SHP77 treated with DMSO at 0.1 percent for 48 hours (cell line): ENCODE measurements around the gene RANBP1.
A peak's percentile ranks its signal among the peaks of the same experiment; 100 is the strongest.
"Not testable (repeated sequence)": the region's sequence is repeated elsewhere in the genome, so short reads cannot be mapped to it uniquely, and the experiment has no call there.

Experiments
- DNase-seq: peaks from one replicate; lab custom pipeline; 2025; lab: John Stamatoyannopoulos, UW

The RANBP1 gene

DNA sequence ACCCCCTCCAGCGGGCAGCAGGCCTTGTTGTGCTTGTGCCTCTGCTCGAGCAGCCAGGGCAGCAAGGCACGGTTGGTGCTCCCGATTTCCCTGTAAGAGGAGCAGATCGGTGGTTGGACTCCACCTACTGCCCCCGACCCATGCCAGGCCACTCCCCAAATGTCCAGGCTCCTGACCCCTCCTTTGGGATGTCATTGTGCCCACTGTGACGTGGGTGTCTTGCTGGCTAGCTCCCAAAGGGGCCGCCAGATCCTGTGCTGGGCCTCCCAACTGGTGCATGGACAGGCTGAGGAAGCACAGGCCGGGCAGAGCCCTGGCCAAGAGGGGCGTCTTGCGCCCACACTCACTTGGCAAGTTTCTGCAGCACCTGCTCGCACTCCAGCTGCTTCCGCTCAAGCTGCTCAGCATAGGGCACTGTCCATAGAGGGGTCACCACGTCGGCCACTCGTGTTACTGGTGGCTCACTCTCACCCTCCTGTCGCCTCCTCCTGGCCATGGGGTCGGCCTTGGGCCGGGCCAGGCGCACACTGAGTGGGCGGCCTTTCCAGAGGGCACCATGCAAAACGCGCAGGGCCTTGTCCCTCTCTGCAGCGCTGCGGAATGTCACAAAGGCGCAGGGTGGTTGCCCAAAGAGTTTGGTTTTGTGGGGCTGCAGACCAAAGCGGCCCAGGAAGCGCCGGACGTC, at the start of gene RANBP1:
RANBP1 (plus strand) TSS at position 414 of the 685 bp plus-strand sequence; CDS start at position 495, 81 bp downstream.
- no peak for DNase-seq

- DNase-seq = no peak
Measured at GRCh38 chr22:20066617-20067383, 49.1 kb upstream of the RANBP1 start.

- not testable (repeated sequence) for DNase-seq
Measured at GRCh38 chr22:20067384-20067682, 48.6 kb upstream of the RANBP1 start.

DNA sequence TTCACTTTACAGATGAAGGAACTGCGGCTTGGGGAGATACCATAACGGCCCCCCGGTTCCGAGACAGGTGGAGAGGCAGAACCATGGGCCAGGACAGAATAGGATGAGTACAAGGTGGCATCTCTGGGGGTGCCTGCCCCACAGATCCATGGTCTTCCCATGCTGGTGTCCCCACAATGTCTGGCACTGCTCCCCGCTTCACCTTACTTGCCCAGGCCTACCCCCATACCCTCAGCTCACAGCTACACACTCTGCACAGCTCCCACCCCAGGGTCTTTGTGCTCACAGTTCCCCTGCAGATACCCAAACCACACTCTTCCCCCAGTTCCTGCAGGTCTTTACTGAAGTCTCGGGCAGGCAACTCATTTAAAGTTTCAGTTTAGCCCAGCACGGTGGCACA, 47.3 kb upstream of the RANBP1 start:
- no peak for DNase-seq

DNA sequence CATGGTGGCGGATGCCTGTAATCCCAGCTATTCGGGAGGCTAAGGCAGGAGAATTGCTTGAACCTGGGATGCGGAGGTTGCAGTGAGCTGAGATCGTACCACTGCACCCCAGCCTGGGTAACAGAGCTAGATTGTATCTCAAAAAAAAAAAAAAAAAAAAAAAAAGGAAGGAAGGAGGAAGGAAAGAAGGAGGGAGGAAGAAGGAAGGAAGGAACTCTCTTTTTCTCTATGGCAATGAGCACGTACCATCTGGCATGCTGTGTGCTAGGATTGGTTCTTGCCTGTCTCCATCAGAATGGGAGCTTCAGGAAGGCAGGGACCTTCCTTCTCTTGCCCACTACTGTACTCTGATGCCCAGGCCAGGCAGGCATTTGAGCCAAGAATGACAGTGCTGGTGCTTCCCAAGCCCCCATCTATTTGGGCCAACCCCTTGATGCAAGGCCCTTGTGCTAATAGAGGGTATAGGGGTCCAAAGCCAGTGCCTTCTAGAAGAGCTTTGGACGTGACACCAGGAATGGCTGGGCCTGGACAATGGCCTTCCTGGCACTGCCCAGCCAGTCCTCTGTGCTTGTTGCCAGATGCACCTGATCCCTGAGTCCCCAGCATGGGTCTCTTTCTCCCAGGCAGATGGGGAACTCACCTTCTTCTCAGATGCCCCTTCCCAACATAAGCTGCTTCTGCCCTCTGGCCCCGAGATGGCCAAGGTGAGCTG, 46.4 kb upstream of the RANBP1 start:
- no peak for DNase-seq

DNA sequence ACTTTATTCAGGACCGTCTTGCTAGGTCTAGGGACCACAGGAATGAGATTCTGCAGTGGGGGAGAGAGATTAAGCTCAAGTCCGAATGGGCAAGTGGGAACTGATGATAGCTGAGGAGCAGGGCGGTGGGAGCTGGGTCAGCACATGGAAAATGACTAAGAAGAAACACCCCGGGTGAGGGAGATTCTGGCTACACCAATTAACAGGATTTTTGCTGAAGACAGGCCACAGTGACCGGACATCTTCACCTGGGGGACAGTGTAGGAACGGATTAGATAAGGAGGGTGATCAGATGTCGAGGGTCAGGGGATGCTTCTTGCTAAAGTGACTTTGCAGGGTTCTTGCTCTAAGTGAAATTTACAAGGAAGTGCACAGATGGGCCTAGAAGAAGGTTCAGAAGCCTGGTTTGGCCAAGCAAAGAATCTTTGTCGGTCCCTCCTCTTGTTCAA, 44.4 kb upstream of the RANBP1 start:
- no peak for DNase-seq

GRCh38 chr22:20076627-20077172, 39.2 kb upstream of the RANBP1 start:
- DNase-seq = no peak

GRCh38 chr22:20079745-20080444, 36.0 kb upstream of the RANBP1 start, which contains the start of gene DGCR8:
DGCR8 (plus strand) TSS chr22:20080241; CDS start chr22:20085964, 5,723 bp downstream.
- peak; percentile 76 for DNase-seq

DNA sequence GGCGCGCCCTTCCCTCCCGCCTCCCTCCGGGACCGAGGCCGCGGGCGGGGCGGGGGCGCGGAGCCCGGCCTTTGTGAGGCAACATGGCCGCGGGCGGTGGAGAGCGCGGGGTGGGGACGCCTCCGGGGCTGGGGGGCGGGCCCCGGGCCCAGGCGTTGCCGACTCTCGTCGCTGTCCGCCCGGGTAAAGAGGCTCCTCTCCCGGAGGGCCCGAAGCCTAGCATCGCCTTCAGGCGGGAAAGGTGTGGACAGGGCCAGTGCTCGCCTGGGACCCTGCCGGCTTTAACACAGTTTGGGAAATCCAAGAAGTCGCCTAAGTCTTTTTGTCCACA, 35.5 kb upstream of the RANBP1 start:
- no peak for DNase-seq

DNA sequence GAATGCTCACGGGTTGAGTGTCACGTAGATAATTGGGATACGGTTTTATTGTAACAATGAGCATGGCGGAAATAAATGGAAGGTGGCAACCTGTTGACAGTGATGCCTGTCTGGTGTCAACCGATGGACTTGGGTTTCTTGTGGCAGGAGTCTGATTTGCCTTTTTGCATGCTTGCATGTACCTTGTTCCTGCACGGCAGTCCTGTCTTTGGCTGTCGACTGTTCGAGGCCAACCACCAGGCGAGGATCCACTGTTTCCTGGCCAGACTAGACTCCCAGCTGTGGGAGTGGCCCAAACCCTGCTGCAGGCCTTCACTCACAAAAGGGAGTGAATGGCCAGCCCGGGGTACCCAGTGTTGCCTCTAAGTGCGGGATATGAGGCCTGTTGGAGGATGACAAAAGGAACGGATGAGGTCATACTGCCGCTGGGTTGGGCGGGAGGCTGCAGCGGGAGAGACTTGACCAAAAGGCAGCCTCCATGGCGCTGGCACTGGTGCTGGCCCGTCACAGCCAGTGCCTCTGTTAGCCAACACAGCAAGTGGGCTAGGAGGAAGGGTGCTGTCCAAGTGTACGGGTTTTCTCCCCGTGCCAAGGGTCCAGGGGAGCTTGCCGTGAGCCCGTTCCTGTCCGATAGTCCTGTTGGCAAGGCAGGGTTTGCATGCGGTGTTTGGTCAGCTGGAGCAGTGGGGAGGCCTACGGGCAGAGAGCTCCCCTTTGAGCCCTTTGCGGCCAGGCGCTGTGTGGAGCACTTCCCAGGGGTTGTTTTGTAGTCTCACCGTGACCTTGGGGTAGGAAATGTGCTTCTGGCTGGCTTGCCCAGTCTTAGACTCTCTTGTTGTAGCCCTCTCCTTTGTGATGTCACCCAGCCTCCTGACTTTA, 34.9 kb upstream of the RANBP1 start:
- DNase-seq = no peak

DNA sequence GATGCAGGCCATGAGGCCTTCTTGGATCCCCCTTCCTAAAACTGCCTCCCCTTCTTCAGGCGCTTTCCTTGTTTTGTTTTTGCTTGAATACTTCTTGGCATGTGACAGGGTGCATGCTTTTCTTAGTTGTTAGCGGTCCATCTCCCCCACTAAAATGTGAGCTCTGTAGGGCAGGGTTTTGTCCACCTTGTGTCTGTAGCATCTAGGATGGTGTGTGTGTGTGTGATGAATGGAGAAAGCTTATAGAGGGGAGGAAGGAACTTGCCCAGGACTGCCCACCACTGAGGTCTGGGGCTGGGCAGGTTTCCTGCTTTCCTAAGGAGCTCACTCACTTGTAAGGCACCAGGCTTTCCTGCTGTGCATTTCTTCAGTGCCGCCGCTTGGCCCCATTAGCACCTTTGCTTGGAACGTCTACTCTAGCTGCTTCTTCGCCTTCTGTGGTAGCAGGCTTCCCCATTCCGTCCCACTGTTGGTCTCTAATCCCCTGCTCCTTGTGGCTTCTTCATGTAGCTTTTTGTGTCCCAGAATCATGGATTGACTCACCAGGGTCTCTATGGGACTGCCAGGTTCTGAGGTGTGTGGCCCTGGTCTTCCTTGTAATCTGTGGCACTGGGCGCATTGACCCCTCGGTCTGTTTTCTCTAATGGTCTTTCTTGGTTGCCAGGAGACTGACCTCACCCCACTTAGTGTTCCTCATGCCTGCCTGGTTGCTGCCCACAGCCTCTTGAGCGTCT, 32.6 kb upstream of the RANBP1 start:
- no peak for DNase-seq

- no peak for DNase-seq
Measured at GRCh38 chr22:20083891-20084546, 31.9 kb upstream of the RANBP1 start.

GRCh38 chr22:20084547-20085413, 31.1 kb upstream of the RANBP1 start:
- DNase-seq = no peak

DNA sequence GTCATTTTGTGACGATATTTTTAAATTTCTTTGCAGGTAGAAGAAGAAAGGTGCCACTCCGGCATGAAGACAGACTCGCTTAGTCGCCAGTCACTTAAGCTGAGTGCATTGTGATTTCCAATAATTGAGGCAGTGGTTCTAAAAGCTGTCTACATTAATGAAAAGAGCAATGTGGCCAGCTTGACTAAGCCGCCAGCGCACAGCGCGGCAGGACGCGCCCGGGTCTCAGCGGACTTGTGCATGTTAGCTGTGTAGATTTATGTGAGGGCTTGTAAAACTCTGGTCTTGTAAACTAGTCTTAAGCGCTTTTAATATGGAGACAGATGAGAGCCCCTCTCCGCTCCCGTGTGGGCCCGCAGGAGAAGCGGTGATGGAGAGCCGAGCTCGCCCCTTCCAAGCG, 30.3 kb upstream of the RANBP1 start:
- no peak for DNase-seq

DNA sequence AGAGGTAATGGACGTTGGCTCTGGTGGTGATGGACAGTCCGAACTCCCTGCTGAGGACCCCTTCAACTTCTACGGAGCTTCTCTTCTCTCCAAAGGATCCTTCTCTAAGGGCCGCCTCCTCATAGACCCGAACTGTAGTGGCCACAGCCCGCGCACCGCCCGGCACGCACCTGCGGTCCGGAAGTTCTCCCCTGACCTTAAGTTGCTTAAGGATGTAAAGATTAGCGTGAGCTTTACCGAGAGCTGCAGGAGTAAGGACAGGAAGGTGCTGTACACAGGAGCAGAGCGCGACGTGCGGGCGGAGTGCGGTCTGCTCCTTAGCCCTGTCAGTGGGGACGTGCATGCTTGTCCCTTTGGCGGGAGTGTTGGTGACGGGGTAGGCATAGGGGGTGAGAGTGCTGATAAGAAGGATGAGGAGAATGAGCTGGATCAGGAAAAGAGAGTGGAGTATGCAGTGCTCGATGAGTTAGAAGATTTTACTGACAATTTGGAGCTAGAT, 29.8 kb upstream of the RANBP1 start:
- no peak for DNase-seq

GRCh38 chr22:20086763-20087162, 29.1 kb upstream of the RANBP1 start:
- no peak for DNase-seq

DNA sequence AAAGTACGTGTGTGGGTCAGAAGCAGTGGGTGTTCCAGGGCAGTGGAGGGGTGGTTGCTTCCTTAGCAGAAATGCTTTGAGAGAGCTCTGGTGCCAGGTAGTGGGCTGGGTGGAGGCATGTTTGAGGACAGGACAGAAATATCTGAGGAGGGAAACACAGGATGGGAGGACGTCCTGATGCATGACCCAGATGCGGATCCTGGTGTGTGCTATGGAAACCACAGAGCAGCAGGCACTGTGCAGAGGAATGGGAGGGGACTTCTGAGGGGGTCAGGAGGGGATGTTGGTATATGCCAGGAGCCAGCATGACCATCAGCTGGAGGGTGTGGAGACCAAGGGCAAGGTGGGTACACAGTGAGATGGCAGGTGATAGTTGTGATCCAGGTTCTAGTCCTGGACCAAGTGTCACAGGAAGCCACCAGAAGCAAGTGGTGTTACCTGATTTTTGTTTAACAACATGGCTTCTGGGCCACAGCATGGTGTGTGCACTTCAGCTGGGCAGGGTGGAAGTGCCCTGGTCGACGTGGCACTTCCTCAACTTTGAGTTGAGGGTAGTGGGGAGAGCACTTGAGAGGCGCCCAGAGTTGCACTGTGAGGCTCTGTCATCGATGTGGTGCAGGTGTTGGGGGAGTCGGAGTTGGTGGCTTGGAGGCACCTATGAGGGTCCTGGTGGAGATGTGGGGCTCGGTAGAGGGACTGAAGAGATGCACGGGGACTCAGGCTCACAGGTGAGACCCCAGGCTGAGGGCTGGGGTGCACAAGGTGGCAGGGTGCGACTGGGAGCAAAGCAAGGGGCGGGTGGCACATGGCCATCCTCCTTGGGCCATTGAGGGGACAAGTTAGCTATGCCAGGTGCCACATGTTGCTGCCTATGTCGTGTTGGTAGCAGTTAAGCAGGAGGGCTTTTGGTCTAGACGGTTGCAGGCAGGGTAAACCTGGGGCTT, 28.3 kb upstream of the RANBP1 start:
- DNase-seq = no peak

GRCh38 chr22:20088263-20088648, 27.6 kb upstream of the RANBP1 start:
- DNase-seq = no peak
